Amniotic epithelial cell (primary cell): ENCODE results near the gene CDADC1.
"Not testable (repeated sequence)": the region's sequence is repeated elsewhere in the genome, so short reads cannot be mapped to it uniquely, and the experiment has no call there.

Source experiments
- DNase-seq: peaks from one replicate; pipeline ENCODE4 v3.0.0-alpha.2; 2010; ENCODE audit warnings: low read depth

CDADC1 gene

GRCh38 chr13:49315756-49316482 lies 68.2 kb downstream of the CDADC1 start:
- no peak for DNase-seq

GRCh38 chr13:49319551-49319950 lies 71.8 kb downstream of the CDADC1 start:
- peak; percentile 83 for DNase-seq

- DNase-seq: peak; percentile 11
These were observed 72.2 kb downstream of the CDADC1 start for GRCh38 chr13:49319951-49320350.

GRCh38 chr13:49320975-49321374 lies 73.2 kb downstream of the CDADC1 start:
- peak; percentile 59 for DNase-seq

- no peak for DNase-seq
These were observed 75.0 kb downstream of the CDADC1 start for GRCh38 chr13:49322702-49323101.

GRCh38 chr13:49323344-49323743 lies 75.6 kb downstream of the CDADC1 start:
- no peak for DNase-seq

GRCh38 chr13:49326222-49326917 lies 78.6 kb downstream of the CDADC1 start:
- DNase-seq: no peak

- DNase-seq: not testable (repeated sequence)
These were observed 79.4 kb downstream of the CDADC1 start for GRCh38 chr13:49327145-49327544.

- no peak for DNase-seq
These were observed 82.3 kb downstream of the CDADC1 start for GRCh38 chr13:49329831-49330545.

GRCh38 chr13:49330546-49330864 lies 82.8 kb downstream of the CDADC1 start:
- DNase-seq: no peak

GRCh38 chr13:49336655-49337054 lies 88.9 kb downstream of the CDADC1 start:
- DNase-seq: no peak

- no peak for DNase-seq
These were observed 92.4 kb downstream of the CDADC1 start for GRCh38 chr13:49340161-49340560.

GRCh38 chr13:49341517-49341916 lies 93.8 kb downstream of the CDADC1 start:
- DNase-seq: no peak

- no peak for DNase-seq
These were observed 94.2 kb downstream of the CDADC1 start for GRCh38 chr13:49341941-49342340.

GRCh38 chr13:49342454-49342853 lies 94.7 kb downstream of the CDADC1 start:
- no peak for DNase-seq
